OCI-LY7 (cell line): ENCODE measurements around the gene AP1G2.

ENCODE experiments used
- CTCF ChIP-seq: fragments of 200-600 bp; sonication (generic); conservative IDR thresholded peaks from 2 replicates; pipeline ENCODE4 v1.5.1; 2014; ENCODE audit warnings: mild to moderate bottlenecking, antibody characterized with exemption, low read length, moderate library complexity, mixed read lengths
- EZH2phosphoT487 ChIP-seq: fragments of 200-600 bp; sonication (generic); IDR thresholded peaks from 2 replicates; pipeline ENCODE4 v1.6.1; 2018; ENCODE audit warnings: low read depth, borderline replicate concordance, mild to moderate bottlenecking, mixed run types, antibody characterized with exemption, low read length, moderate library complexity, mixed read lengths

- TF ChIP-seq CTCF (no peak), EZH2phosphoT487 (no peak)
Observed at GRCh38 chr14:23547924-23548323, 19.7 kb downstream of the AP1G2 start.
